Measurements from ENCODE around the gene SUPT20HL2.

GRCh38 chrX:24340501-24340900 is 26.6 kb upstream of the SUPT20HL2 start:
- no peak for TF ChIP-seq CTCF (IDR thresholded peaks at IDR 0.05; ENCODE audit: extremely low read depth in 1 of 2, insufficient read depth in 1 of 2, low read depth in 1 of 2, low read length in 2 of 2)
- no peak for TF ChIP-seq MAX (IDR thresholded peaks at IDR 0.05; ENCODE audit: insufficient read depth, insufficient read length)
- TF ChIP-seq EZH2 (IDR thresholded peaks at IDR 0.05; ENCODE audit: borderline replicate concordance, low read depth, low read length, severe bottlenecking), result no peak
- TF ChIP-seq GATA2 (IDR thresholded peaks at IDR 0.05; ENCODE audit: insufficient read depth, insufficient read length, low read depth, low read length), result no peak
